DOHH2 (cell line): Measurements from ENCODE around the gene CFAP70.

Experiments
- H3F3A ChIP-seq: fragments of 200-600 bp; sonication (generic), shearing (Covaris generic); 2 replicates; pipeline ENCODE4 v1.6.0; 2016; ENCODE audit warnings: antibody characterized with exemption, mild to moderate bottlenecking; ENCODE audit not compliant: control insufficient read depth, insufficient read depth
- H3K27ac ChIP-seq: fragments of 200-600 bp; sonication (generic); 2 replicates; pipeline ENCODE4 v1.5.1; 2014; ENCODE audit warnings: low read depth, mild to moderate bottlenecking, low read length, moderate library complexity
- H3K27me3 ChIP-seq: fragments of 200-600 bp; sonication (generic); 2 replicates; pipeline ENCODE4 v1.6.1; 2014; ENCODE audit warnings: mild to moderate bottlenecking, low read length, mixed read lengths; ENCODE audit not compliant: control insufficient read depth
- H3K36me3 ChIP-seq: fragments of 200-600 bp; sonication (generic); 2 replicates; pipeline ENCODE4 v1.6.1; 2014; ENCODE audit warnings: mild to moderate bottlenecking, low read length, moderate library complexity, mixed read lengths; ENCODE audit not compliant: control insufficient read depth
- H3K4me1 ChIP-seq: fragments of 200-600 bp; sonication (generic); 2 replicates; pipeline ENCODE4 v1.6.1; 2014; ENCODE audit warnings: mild to moderate bottlenecking, low read length, mixed read lengths; ENCODE audit not compliant: control insufficient read depth
- H3K4me2 ChIP-seq: fragments of 200-600 bp; sonication (generic); 2 replicates; pipeline ENCODE4 v1.6.0; 2014; ENCODE audit warnings: mild to moderate bottlenecking, low read length, moderate library complexity
- H3K4me3 ChIP-seq: fragments of 200-600 bp; sonication (generic); 2 replicates; pipeline ENCODE4 v1.5.1; 2014; ENCODE audit warnings: mild to moderate bottlenecking, low read length, mixed read lengths
- H3K79me2 ChIP-seq: fragments of 200-600 bp; sonication (generic); 2 replicates; pipeline ENCODE4 v1.6.1; 2014; ENCODE audit warnings: mild to moderate bottlenecking, low read length, mixed read lengths; ENCODE audit not compliant: control insufficient read depth
- H3K9me2 ChIP-seq: fragments of 200-600 bp; sonication (generic); replicated peaks from 2 replicates; pipeline ENCODE4 v1.6.1; 2014; ENCODE audit warnings: mild to moderate bottlenecking, low read length, mixed read lengths; ENCODE audit not compliant: control insufficient read depth
- H3K9me3 ChIP-seq: fragments of 200-600 bp; sonication (generic); 2 replicates; pipeline ENCODE4 v1.6.1; 2014; ENCODE audit warnings: antibody characterized with exemption, low read length, mixed read lengths; ENCODE audit not compliant: control insufficient read depth, insufficient read depth
- H4K20me1 ChIP-seq: fragments of 200-600 bp; sonication (generic); 2 replicates; pipeline ENCODE4 v1.6.0; 2014; ENCODE audit warnings: low read depth, mild to moderate bottlenecking, antibody characterized with exemption, low read length, moderate library complexity; ENCODE audit not compliant: control insufficient read depth, insufficient read depth
- EZH2phosphoT487 ChIP-seq: fragments of 200-600 bp; sonication (generic); IDR thresholded peaks from 2 replicates; pipeline ENCODE4 v1.6.1; 2017; ENCODE audit warnings: borderline replicate concordance, mild to moderate bottlenecking, antibody characterized with exemption, low read length, moderate library complexity, mixed read lengths
- TF ChIP-seq, protein P1 (sequence below): fragments of 200-600 bp; sonication (generic); IDR thresholded peaks from one replicate; pipeline ENCODE4 v1.5.1; 2014; ENCODE audit warnings: antibody characterized with exemption, mild to moderate bottlenecking, low read depth, low read length; ENCODE audit not compliant: poor library complexity, severe bottlenecking

Gene CFAP70

DNA sequence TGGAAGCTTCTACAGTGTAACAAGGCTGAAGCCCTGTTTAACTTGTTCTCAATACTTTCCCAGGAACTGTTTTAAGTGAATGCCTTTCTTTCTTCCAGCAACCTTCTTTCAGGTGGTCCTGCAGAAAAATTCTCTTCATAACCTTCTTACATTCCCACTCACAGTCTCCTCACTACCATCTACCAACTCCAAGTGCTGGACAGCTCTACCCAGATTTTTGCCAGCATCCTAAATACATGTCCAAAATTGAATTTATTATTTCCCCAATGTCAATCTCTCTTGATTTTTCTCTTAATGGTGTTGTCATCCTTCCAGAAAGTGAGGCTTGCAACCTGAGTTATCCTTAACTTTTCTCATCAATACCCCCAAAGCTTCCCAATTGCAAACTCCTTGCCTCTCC, 48.2 kb downstream of the CFAP70 start:
- Histone ChIP-seq H3K79me2 (no peaks in the 10 kb centered on the region), H4K20me1 (no peaks in the 10 kb centered on the region), H3K27me3 (0 out of 2 replicates have a peak, but pooled peaks cover 9% of the 10 kb centered on the region), H3K4me3 (no peak overlapping the region), H3K27ac (no peak overlapping the region), H3K4me1 (no peaks in the 10 kb centered on the region), H3K9me3 (peaks cover 11% of the 10 kb centered on the region), H3F3A (no peaks in the 10 kb centered on the region), H3K9me2 (no peaks in the 10 kb centered on the region), H3K36me3 (no peaks in the 10 kb centered on the region), H3K4me2 (no peak overlapping the region)
- TF ChIP-seq, protein P1, sequence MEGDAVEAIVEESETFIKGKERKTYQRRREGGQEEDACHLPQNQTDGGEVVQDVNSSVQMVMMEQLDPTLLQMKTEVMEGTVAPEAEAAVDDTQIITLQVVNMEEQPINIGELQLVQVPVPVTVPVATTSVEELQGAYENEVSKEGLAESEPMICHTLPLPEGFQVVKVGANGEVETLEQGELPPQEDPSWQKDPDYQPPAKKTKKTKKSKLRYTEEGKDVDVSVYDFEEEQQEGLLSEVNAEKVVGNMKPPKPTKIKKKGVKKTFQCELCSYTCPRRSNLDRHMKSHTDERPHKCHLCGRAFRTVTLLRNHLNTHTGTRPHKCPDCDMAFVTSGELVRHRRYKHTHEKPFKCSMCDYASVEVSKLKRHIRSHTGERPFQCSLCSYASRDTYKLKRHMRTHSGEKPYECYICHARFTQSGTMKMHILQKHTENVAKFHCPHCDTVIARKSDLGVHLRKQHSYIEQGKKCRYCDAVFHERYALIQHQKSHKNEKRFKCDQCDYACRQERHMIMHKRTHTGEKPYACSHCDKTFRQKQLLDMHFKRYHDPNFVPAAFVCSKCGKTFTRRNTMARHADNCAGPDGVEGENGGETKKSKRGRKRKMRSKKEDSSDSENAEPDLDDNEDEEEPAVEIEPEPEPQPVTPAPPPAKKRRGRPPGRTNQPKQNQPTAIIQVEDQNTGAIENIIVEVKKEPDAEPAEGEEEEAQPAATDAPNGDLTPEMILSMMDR = no peak
- no peak for TF ChIP-seq EZH2phosphoT487

DNA sequence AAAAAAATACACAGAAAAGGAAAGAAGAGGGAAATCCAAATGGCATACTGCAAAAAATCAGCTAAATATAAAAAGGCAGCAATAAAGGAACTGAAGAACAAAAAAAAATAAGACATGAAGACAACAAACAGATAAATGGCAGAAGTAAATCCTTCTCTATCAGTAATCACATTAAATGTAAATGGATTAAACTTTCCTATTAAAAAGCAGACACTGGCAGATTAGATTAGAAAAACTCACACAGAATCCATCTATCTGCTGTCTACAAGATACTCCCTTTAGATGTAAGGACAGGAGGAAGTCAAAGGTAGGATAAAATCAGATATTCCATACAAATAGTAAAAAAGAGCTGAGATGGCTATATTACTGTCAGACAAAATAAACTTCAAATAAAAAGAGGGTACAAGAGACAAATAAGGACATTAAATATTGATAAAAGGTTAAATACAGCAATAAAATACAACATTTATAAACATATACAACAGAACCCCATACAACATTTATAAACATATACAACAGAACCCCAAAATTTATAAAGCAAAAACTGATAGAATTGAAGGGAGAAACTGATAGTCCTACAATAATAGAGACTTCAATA, 51.4 kb downstream of the CFAP70 start:
- H3K36me3 ChIP-seq = no peaks in the 10 kb centered on the region
- H3K4me3 ChIP-seq = no peak overlapping the region
- no peak overlapping the region for H3K27ac ChIP-seq
- no peaks in the 10 kb centered on the region for H3K4me1 ChIP-seq
- no peaks in the 10 kb centered on the region for H4K20me1 ChIP-seq
- peaks cover 17% of the 10 kb centered on the region for H3K9me3 ChIP-seq
- no peaks in the 10 kb centered on the region for H3F3A ChIP-seq
- H3K79me2 ChIP-seq = no peaks in the 10 kb centered on the region
- TF ChIP-seq, protein P1 = no peak
- no peak for TF ChIP-seq EZH2phosphoT487
- H3K9me2 ChIP-seq = no peaks in the 10 kb centered on the region
- 0 out of 2 replicates have a peak, but pooled peaks cover 9% of the 10 kb centered on the region for H3K27me3 ChIP-seq
- no peak overlapping the region for H3K4me2 ChIP-seq

DNA sequence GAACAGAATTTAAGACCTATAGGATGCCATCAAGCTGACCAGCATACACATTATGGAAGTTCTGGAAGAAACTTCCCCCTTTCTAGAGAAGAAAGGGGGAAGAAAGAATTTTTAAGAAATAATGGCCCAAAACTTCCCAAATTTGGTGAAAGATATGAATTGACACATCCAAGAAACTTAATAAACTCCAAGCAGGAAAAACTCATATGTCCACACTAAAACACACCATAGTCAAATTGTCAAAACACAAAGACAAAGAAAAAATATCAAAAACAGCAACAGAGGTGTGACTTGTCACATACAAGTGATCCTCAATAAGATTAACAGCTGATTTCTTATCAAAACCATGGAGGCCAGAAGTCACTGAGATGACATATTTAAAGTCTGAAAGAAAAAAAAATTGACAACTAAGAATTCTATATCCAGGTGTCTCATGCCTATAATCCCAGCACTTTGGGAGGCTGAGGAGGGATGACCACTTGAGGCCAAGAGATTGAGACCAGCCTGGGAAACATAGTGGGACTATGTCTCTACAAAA, 52.4 kb downstream of the CFAP70 start:
- Histone ChIP-seq H3K9me3 (peaks cover 17% of the 10 kb centered on the region), H3K4me1 (no peaks in the 10 kb centered on the region)
- TF ChIP-seq, protein P1 = no peak
- no peak for TF ChIP-seq EZH2phosphoT487

More for the DNA sequence above, 52.4 kb downstream of the CFAP70 start:
- no peak overlapping the region for H3K27ac ChIP-seq
- H3K4me3 ChIP-seq = no peak overlapping the region
- no peaks in the 10 kb centered on the region for H3F3A ChIP-seq
- H3K4me2 ChIP-seq = no peak overlapping the region
- H3K27me3 ChIP-seq = 0 out of 2 replicates have a peak, but pooled peaks cover 9% of the 10 kb centered on the region
- no peaks in the 10 kb centered on the region for H4K20me1 ChIP-seq
- H3K79me2 ChIP-seq = no peaks in the 10 kb centered on the region
- no peaks in the 10 kb centered on the region for H3K9me2 ChIP-seq
- H3K36me3 ChIP-seq = no peaks in the 10 kb centered on the region
